Stimulated activated CD8-positive, alpha-beta memory T cell treated with anti-CD3 and anti-CD28 coated beads, Interleukin-15, amount 100 ng/mL, for 48 hours (primary cell): Measurements from ENCODE around the gene MDC1.
"Not testable (repeated sequence)": the region's sequence is repeated elsewhere in the genome, so short reads cannot be mapped to it uniquely, and the experiment has no call there.

ENCODE experiments used
- DNase-seq, 2 donors: peaks; one replicate each; pipeline ENCODE4 v3.0.0-alpha.2; 2020; ENCODE audit warnings: low read depth in 2 of 2

MDC1 gene

DNA sequence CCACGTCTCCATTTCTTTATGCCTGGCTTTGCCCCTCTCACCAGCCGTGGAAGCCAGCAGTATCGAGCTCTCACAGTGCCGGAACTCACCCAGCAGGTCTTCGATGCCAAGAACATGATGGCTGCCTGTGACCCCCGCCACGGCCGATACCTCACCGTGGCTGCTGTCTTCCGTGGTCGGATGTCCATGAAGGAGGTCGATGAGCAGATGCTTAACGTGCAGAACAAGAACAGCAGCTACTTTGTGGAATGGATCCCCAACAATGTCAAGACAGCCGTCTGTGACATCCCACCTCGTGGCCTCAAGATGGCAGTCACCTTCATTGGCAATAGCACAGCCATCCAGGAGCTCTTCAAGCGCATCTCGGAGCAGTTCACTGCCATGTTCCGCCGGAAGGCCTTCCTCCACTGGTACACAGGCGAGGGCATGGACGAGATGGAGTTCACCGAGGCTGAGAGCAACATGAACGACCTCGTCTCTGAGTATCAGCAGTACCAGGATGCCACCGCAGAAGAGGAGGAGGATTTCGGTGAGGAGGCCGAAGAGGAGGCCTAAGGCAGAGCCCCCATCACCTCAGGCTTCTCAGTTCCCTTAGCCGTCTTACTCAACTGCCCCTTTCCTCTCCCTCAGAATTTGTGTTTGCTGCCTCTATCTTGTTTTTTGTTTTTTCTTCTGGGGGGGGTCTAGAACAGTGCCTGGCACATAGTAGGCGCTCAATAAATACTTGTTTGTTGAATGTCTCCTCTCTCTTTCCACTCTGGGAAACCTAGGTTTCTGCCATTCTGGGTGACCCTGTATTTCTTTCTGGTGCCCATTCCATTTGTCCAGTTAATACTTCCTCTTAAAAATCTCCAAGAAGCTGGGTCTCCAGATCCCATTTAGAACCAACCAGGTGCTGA lies 7.0 kb upstream of the MDC1 start:
- not testable (repeated sequence) for DNase-seq

DNA sequence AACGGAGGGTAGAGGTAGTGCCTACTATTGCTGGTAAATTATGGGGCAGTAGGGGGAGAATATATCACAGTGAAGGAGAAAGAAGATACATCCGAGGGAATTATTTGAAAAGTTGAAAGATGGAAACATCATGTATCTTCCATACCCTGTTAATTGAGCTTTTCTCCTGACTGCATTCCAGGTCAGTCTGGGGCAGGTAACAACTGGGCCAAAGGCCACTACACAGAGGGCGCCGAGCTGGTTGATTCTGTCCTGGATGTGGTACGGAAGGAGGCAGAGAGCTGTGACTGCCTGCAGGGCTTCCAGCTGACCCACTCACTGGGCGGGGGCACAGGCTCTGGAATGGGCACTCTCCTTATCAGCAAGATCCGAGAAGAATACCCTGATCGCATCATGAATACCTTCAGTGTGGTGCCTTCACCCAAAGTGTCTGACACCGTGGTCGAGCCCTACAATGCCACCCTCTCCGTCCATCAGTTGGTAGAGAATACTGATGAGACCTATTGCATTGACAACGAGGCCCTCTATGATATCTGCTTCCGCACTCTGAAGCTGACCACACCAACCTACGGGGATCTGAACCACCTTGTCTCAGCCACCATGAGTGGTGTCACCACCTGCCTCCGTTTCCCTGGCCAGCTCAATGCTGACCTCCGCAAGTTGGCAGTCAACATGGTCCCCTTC lies 6.2 kb upstream of the MDC1 start:
- not testable (repeated sequence) for DNase-seq

DNA sequence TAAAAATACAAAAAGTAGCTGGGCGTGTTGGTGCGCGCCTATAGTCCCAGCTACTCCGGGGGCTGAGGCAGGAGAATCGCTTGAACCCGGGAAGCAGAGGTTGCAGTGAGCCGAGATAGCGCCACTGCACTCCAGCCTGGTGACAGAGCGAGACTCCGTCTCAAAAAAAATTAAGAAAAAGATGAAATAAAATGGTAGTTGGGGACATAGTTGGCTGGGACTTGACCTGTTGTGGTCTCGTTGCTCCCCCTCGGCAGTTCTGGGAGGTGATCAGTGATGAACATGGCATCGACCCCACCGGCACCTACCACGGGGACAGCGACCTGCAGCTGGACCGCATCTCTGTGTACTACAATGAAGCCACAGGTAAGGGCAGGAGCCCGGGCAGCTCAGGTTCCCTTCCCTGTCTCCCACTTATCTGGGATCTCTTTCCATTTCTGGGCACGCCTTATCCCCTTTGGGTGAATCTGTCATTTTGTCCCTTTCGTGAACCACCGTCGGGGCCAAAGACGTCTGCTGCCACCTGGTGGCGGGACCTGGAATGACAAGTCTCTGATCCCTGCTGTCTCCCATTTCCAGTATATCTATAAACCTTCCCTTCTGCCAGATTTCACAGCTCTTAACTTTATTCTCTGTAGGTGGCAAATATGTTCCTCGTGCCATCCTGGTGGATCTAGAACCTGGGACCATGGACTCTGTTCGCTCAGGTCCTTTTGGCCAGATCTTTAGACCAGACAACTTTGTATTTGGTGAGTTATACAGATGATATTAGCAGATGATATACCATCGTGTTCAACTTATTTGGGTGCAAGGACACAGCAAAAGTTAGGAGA lies 5.4 kb upstream of the MDC1 start:
- DNase-seq: no peak

DNA sequence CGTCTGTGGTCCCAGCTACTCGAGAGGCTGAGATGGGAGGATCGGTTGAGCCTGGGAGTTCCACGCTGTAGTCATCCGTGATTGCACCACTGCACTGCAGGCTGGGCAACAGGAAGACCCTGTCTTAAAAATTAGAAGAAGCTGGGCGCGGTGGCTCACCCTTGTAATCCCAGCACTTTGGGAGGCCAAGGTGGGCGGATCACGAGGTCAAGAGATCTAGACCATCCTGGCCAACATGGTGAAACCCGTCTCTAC lies 4.9 kb upstream of the MDC1 start:
- DNase-seq: not testable (repeated sequence)

DNA sequence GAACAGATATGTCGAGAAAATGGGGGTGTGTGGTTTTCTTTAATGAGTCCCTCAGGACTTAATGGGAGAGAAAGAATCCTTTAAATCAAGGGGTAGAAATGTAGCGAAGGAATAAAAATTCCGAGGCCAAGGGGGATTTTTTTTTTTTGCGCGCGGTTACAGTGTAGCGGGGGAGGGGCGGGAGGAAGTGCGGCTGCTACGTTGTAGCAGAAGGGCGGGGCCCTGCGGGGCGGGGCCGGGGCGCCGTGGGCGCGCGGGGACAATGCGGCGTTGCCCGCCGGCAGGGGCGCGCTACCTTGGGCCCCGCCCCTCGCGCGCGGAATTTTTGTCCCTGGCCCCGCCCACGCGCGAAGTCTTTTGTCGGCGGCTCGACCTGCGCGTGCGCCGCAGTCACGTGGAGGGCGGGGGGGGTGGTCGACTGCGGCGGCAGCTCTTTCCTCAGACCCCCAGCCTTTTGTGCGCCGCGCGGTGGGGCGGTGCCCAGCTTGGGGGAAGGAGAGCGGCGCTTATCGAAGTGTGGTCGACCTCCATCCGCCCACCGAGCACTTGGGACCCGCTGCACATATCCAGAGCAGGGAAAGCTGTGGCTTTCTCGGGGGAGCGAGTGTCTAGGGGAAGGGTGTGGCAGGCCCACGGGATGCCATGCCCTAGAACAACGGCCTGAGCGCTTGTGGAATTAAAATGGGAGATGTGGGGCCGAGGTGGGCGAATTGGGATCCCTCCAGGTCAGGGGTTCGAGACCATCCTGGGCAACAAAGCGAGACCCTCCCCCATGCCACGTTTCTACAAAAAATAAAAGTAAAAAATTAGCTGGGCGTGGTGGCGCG lies 4.3 kb upstream of the MDC1 start:
- DNase-seq: peak; percentile 92 to 94

- no peak for DNase-seq
Observed at GRCh38 chr6:30720738-30721197, 3.7 kb upstream of the MDC1 start.

- DNase-seq: peak; percentile 94
Observed at GRCh38 chr6:30719791-30720737, 3.0 kb upstream of the MDC1 start, which contains the start of gene TUBB. Gene TUBB (plus strand): TSS chr6:30720352. CDS start chr6:30720507, 155 bp downstream.

GRCh38 chr6:30719356-30719755 lies 2.3 kb upstream of the MDC1 start:
- no peak for DNase-seq

DNA sequence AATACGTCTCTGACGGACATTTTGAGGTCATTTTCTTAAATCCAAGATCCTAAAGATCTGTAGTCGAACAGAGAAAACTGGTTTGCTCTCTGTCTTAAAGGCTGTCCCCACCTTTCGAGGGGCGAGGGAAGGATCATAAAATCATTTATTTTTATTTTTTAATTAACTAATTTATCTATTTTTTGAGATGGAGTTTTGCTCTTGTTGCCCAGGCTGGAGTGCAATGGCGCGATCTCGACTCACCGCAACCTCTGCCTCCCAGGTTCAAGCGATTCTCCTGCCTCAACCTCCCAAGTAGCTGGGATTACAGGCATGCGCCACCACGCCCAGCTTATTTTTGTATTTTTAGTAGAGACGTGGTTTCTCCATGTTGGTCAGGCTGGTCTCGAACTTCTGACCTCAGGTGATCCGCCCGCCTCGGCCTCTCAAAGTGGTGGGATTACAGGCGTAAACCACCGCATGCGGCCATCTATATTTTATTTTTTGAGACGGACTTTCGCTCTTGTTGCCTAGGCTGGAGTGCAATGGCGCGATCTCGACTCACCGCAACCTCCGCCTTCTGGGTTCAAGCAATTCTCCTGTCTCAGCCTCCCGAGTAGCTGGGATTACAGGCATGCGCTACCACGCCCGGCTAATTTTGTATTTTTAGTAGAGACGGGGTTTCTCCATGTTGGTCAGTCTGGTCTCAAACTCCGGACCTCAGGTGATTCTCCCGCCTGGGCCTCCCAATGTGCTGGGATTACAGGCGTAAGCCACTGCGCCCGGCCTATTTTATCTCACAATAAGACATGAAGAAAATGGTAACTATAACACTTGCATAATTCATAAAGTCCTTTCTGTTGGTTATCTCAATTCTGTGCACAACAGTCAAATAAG lies 1.0 kb upstream of the MDC1 start:
- not testable (repeated sequence) for DNase-seq

- no peak for DNase-seq
Observed at GRCh38 chr6:30716879-30717128, 277 bp downstream of the MDC1 start.

- DNase-seq: no peak
Observed at GRCh38 chr6:30714263-30714662, 2.8 kb downstream of the MDC1 start.

GRCh38 chr6:30712441-30712945 lies 4.6 kb downstream of the MDC1 start:
- DNase-seq: no peak

DNA sequence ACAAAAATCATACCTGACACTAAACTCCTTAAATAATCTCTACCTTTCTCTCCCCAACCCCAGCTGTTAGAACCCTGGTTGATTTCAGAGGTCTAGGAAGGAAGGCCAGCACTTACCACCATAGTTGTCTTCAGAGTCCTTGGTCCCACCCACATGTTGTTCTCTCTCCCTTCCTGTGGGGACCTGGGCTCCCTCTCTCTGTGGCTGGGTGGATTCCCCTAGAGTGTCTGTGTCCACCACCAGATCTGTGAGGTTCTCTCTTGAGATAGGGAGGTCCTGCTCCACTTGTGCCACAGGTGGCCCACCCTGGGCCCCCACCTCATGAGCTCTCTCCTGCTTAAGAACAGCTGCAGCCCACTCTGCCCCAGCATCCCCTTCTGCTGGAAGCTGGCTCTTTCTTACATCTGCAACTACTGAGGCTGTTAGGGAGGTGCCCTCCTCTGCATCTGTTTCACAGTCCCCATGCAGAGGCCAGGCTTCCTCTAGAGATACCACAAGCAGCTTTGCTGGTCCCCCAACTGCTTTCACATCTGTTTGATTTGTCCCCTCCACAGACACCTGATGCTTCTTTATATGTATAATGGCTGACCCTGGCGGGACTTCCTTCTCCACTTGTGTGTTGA lies 5.2 kb downstream of the MDC1 start:
- DNase-seq: no peak

- no peak for DNase-seq
Observed at GRCh38 chr6:30709101-30709868, 7.8 kb downstream of the MDC1 start.

- DNase-seq: no peak
Observed at GRCh38 chr6:30707281-30707850, 9.7 kb downstream of the MDC1 start.

GRCh38 chr6:30705620-30706019 lies 11.5 kb downstream of the MDC1 start:
- no peak for DNase-seq

- DNase-seq: no peak
Observed at GRCh38 chr6:30703821-30704220, 13.3 kb downstream of the MDC1 start.

DNA sequence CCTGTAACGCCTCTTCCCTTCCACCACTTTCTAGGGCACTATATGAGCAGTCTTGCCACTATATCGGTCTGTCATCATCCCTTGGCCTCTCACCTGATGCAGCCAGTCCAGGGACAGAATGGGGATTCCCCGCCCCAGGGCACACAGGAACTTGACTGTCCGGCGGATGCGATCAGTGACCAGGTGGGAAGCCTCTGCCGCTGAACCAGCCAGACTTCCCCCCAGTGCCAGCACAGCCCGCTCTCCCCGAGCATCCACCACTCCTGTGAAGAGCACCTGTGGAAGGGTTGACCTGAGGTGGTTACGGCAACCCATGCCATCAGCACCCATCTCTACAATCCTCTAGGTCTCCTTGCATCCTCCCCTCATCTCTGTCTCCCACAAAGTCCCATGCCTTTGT lies 14.1 kb downstream of the MDC1 start:
- no peak for DNase-seq
